ENCODE results near the gene KLF7.

GRCh38 chr2:207135801-207136457 lies 29.8 kb downstream of the KLF7 start:
- no peak for TF ChIP-seq CTCF (IDR thresholded peaks at IDR 0.05)
- no peak for TF ChIP-seq POLR2A (IDR thresholded peaks at IDR 0.05)
